ENCODE measurements around the gene CCT4.
"Not testable (repeated sequence)": the region's sequence is repeated elsewhere in the genome, so short reads cannot be mapped to it uniquely, and the experiment has no call there.

GRCh38 chr2:61851270-61851669 lies 37.2 kb downstream of the CCT4 start:
- not testable (repeated sequence) for TF ChIP-seq CTCF (conservative IDR thresholded peaks at IDR 0.05; ENCODE audit: low read depth, low read length); EZH2 (IDR thresholded peaks at IDR 0.05; ENCODE audit: borderline replicate concordance, low read depth, low read length, poor library complexity, severe bottlenecking)
